Upper lobe of right lung (tissue), 1 donor: Measurements from ENCODE around the gene HOXB9. TPM values are rescaled to one million over a fixed set of nuclear protein-coding genes. Genes with fewer than 3 reads are reported as not detected.

ENCODE experiments used
- ATAC-seq: fragments of 200-7000 bp; cut with Tn5 transposase; one replicate; pipeline ENCODE4 v1.9.1; 2020; ENCODE audit warnings: mild to moderate bottlenecking, moderate library complexity
- DNase-seq: peaks from one replicate; pipeline ENCODE4 v3.0.0-alpha.2; 2020
- H3K27ac ChIP-seq: fragments of 200-600 bp; one replicate; pipeline ENCODE4 v1.8.0; 2022
- H3K27me3 ChIP-seq: fragments of 200-600 bp; one replicate; pipeline ENCODE4 v1.8.0; 2022; ENCODE audit warnings: mild to moderate bottlenecking
- H3K36me3 ChIP-seq: fragments of 200-600 bp; one replicate; pipeline ENCODE4 v1.8.0; 2022
- H3K4me1 ChIP-seq: fragments of 200-600 bp; one replicate; pipeline ENCODE4 v1.8.0; 2022
- H3K4me3 ChIP-seq: fragments of 200-600 bp; one replicate; pipeline ENCODE4 v1.8.0; 2022; ENCODE audit warnings: mild to moderate bottlenecking
- H3K9me3 ChIP-seq: fragments of 200-600 bp; one replicate; pipeline ENCODE4 v1.8.0; 2022
- CTCF ChIP-seq: fragments of 200-600 bp; IDR thresholded peaks from one replicate; pipeline ENCODE4 v1.8.0; 2022; ENCODE audit warnings: antibody characterized with exemption
- intact Hi-C: fragments of 100-400 bp; cut with DNase I; formaldehyde crosslinking; loops from one replicate; pipeline ENCODE4 v1.11.0; 2022
- total RNA-seq: library from RNA; stranded (reverse); fragmentation: NEBNext Ultra II Directional; extraction: Animal tissue kit (Norgen Biotek cat#: 25700); gene quantifications from one replicate; pipeline ENCODE4 v1.2.1, GENCODE V29; 2021
- donor health status: DM: no; HTN: yes; CAD: no; lungs with severe emphysema.

HOXB9 gene
- total RNA-seq, 1 donor from 2014 or later = not detected

GRCh38 chr17:48615963-48616716 lies 10.0 kb downstream of the HOXB9 start:
- Histone ChIP-seq H3K4me1 (peaks cover 20% of the 10 kb centered on the region), H3K4me3 (no peak overlapping the region), H3K27ac (no peak overlapping the region), H3K27me3 (peaks cover 96% of the 10 kb centered on the region), H3K36me3 (no peaks in the 10 kb centered on the region), H3K9me3 (no peaks in the 10 kb centered on the region)
- no peak for ATAC-seq
- TF ChIP-seq CTCF = no peak
- intact Hi-C loops = loop anchor here (10.0 kb wide), 1 partner anchor 271 kb away; no protein-coding TSS in a partner anchor
- DNase-seq = no peak

- no peak for DNase-seq
- H3K4me1 ChIP-seq = peaks cover 27% of the 10 kb centered on the region
- no peaks in the 10 kb centered on the region for H3K9me3 ChIP-seq
- TF ChIP-seq CTCF = no peak
- no peaks in the 10 kb centered on the region for H3K36me3 ChIP-seq
- H3K27ac ChIP-seq = no peak within 1 kb of the TSS
- H3K4me3 ChIP-seq = no peak within 1 kb of the TSS
- ATAC-seq = no peak
- intact Hi-C loops = loop anchor here (10.0 kb wide), 1 partner anchor 271 kb away; no protein-coding TSS in a partner anchor
- peaks cover 96% of the 10 kb centered on the region for H3K27me3 ChIP-seq
These were observed 10.9 kb downstream of the HOXB9 start, which contains the start of gene HOXB8 for GRCh38 chr17:48615047-48615962. TSS of gene HOXB8 (minus strand) at chr17:48615292. CDS start at chr17:48614704, 588 bp downstream.

- Histone ChIP-seq H3K9me3 (no peaks in the 10 kb centered on the region), H3K4me3 (no peak overlapping the region), H3K27ac (no peak overlapping the region), H3K4me1 (peaks cover 29% of the 10 kb centered on the region), H3K27me3 (peaks cover 95% of the 10 kb centered on the region), H3K36me3 (no peaks in the 10 kb centered on the region)
- intact Hi-C loops = loop anchor here (10.0 kb wide), 1 partner anchor 269 kb away; no protein-coding TSS in a partner anchor
- no peak for DNase-seq
- no peak for TF ChIP-seq CTCF
- ATAC-seq = no peak
These were observed 12.1 kb downstream of the HOXB9 start for GRCh38 chr17:48613862-48614694.

- Histone ChIP-seq H3K36me3 (no peaks in the 10 kb centered on the region), H3K27ac (no peak overlapping the region), H3K4me3 (peak overlapping the region; percentile 36), H3K4me1 (peaks cover 29% of the 10 kb centered on the region), H3K9me3 (no peaks in the 10 kb centered on the region), H3K27me3 (peaks cover 95% of the 10 kb centered on the region)
- TF ChIP-seq CTCF = no peak
- ATAC-seq (peak; percentile 40), DNase-seq (no peak)
- intact Hi-C loops = loop anchor here (10.0 kb wide), 1 partner anchor 268 kb away; no protein-coding TSS in a partner anchor
These were observed 13.1 kb downstream of the HOXB9 start for GRCh38 chr17:48612854-48613691.
